ENCODE results near the gene EFCAB5. TPM values are rescaled to one million over a fixed set of nuclear protein-coding genes. Genes with fewer than 3 reads are reported as not detected.

EFCAB5 gene
- total and polyA plus RNA-seq, 3 donors from 2014 or later: 11.7 to 23.0 (median 15.1) TPM

DNA sequence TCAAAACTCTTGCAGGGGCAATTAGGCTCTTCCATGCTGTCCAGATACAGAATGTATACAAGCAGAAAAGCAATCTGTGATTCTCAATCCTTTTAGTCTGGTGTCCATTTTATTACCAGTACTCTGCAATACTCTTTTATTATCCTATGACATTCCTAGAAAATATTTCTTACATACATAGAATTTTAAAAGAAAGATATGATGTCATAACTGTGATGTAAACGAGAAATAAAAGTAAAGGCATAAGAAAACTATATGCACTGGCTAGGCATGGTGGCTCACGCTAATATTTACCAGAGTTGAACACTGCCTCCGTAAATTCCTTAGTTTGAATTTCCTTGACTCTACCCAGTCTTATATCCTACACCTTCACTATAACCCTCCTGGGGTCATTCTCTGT is 55.0 kb downstream of the EFCAB5 start:
- no peaks in the 10 kb centered on the region for H3K9me3 ChIP-seq
- H3K4me3 ChIP-seq: no peak overlapping the region
- TF ChIP-seq CTCF (IDR thresholded peaks at IDR 0.05) (no peak), POLR2A (IDR thresholded peaks at IDR 0.05) (no peak)
- no peaks in the 10 kb centered on the region for H3K27me3 ChIP-seq
- WGBS, 2 donors: 93 to 95% methylated on average over 3 of the region's 3 CpGs
- H3K4me1 ChIP-seq: no peaks in the 10 kb centered on the region
- no peaks in the 10 kb centered on the region for H3K36me3 ChIP-seq (ENCODE audit: low read depth, missing control alignments)
- DNase-seq: no peak
- no peak overlapping the region for H3K27ac ChIP-seq
- intact Hi-C loops (cut with DNase I; ENCODE audit: low total_unique reads): no loop called here

- H3K36me3 ChIP-seq (ENCODE audit: low read depth, missing control alignments): no peaks in the 10 kb centered on the region
- TF ChIP-seq POLR2A (IDR thresholded peaks at IDR 0.05) (no peak), CTCF (IDR thresholded peaks at IDR 0.05) (no peak)
- intact Hi-C loops (cut with DNase I; ENCODE audit: low total_unique reads): no loop called here
- no peaks in the 10 kb centered on the region for H3K4me1 ChIP-seq
- H3K27me3 ChIP-seq: no peaks in the 10 kb centered on the region
- no peak overlapping the region for H3K27ac ChIP-seq
- no peak for DNase-seq
- 72 to 76% methylated on average over 3 of the region's 3 CpGs for WGBS, 2 donors
- H3K9me3 ChIP-seq: no peaks in the 10 kb centered on the region
- no peak overlapping the region for H3K4me3 ChIP-seq
Measured at GRCh38 chr17:30000001-30000754, 58.7 kb downstream of the EFCAB5 start.

DNA sequence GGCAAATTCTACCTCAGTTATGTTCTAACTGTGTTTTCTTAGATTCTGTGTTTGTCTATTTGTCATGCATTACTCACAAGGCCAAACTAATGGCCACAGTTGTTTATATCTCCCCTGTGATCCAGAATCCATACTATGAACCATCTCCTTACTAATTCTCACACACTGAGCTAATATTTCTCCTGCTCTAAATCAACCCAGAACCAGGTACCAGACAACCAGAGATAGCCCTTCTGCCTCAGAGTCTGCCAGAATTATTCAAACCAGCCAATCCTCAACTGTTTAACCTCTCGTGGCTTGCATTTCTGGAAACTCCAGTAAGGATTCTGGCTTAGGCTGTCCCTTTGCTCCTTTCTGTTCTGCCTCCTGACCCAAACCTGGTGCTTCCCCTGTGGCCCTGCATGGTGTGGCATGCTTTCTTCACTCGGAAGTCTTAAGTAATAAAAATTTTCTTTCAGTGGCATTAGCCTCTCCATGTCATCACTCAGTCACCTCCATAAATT is 59.4 kb downstream of the EFCAB5 start:
- H3K9me3 ChIP-seq: no peaks in the 10 kb centered on the region
- no peak overlapping the region for H3K27ac ChIP-seq
- TF ChIP-seq POLR2A (IDR thresholded peaks at IDR 0.05) (no peak), CTCF (IDR thresholded peaks at IDR 0.05) (no peak)
- no peaks in the 10 kb centered on the region for H3K36me3 ChIP-seq (ENCODE audit: low read depth, missing control alignments)
- no peaks in the 10 kb centered on the region for H3K4me1 ChIP-seq
- no peaks in the 10 kb centered on the region for H3K27me3 ChIP-seq
- DNase-seq: no peak
- WGBS, 2 donors: 84 to 90% methylated on average over 2 of the region's 2 CpGs
- intact Hi-C loops (cut with DNase I; ENCODE audit: low total_unique reads): no loop called here
- no peak overlapping the region for H3K4me3 ChIP-seq

- no peak for TF ChIP-seq CTCF (IDR thresholded peaks at IDR 0.05)
- no peak for TF ChIP-seq POLR2A (IDR thresholded peaks at IDR 0.05)
- no peak for DNase-seq
- Histone ChIP-seq H3K4me1 (no peaks in the 10 kb centered on the region), H3K27ac (no peak overlapping the region), H3K27me3 (no peaks in the 10 kb centered on the region), H3K36me3 (ENCODE audit: low read depth, missing control alignments) (no peaks in the 10 kb centered on the region), H3K4me3 (no peak overlapping the region), H3K9me3 (no peaks in the 10 kb centered on the region)
- intact Hi-C loops (cut with DNase I; ENCODE audit: low total_unique reads): no loop called here
Measured at GRCh38 chr17:30002088-30002487, 60.7 kb downstream of the EFCAB5 start.

Measured in testis (tissue), 3 donors.